ENCODE results near the gene STPG2.
"Not testable (repeated sequence)": the region's sequence is repeated elsewhere in the genome, so short reads cannot be mapped to it uniquely, and the experiment has no call there.

The STPG2 gene

DNA sequence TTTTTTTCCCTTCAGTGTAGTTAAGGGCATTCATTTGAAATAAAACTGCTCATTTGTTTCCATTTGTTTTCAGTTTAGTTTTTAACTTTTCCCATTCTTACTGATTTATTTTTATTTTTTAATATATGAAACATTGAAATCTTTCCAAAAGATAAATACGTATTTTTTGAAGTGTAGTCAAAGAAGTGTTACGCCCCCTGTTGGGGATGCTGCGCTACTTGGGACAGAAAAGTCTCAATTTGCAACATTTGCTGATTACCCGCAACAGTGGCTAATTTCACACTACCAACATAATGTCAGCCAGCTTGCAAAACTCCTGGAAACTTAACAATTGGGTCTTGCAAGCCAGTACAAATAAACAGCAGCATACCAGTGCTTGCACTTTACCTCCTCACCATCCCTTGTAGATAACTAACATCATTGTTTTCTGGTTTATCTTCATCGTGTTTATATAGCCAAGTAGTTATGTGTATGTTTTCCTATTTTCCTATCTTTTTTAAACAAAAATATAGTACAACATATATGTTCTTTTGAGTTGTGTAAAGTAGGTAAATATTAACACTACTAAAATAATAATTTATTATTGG is 158.6 kb downstream of the STPG2 start:
- in situ Hi-C loops (cut with MboI; ENCODE audit: low pct_unique_long_range_greater_than_20kb, low sequenced_read_pairs), result no loop called here
- DNase-seq, result no peak

DNA sequence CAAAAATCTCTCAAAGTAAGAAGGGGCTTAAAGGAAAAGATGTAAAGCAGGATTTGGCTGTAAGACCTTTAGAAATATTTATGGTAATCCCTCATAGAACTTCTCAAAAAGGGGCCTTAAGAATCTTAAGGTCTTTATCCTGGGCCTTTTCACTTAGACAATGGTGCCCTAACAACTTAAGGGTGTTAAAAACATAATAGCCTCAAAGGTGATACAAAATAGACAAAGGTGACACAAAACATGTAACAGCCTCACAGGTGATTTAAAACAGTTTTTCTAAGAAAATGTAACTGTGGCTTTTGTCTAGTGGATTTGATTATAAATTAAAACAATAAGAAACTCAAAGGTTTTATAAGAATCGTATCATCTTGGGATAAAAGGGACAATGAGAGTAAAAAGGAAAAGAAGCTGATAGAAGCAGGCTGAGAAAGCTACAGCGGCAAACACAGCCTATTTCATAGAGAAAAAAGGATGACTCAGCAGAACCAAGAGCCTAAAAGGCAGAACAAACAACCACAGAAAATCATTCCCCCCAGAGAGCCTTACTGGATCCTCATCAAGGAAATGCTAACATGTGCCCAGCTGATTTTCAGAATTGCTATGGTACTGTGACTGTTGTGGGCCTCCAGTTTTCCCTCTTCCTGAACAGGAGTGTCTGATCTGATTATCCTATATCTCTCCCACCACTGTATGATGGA is 164.3 kb downstream of the STPG2 start:
- DNase-seq, result no peak
- in situ Hi-C loops (cut with MboI; ENCODE audit: low pct_unique_long_range_greater_than_20kb, low sequenced_read_pairs), result no loop called here

DNA sequence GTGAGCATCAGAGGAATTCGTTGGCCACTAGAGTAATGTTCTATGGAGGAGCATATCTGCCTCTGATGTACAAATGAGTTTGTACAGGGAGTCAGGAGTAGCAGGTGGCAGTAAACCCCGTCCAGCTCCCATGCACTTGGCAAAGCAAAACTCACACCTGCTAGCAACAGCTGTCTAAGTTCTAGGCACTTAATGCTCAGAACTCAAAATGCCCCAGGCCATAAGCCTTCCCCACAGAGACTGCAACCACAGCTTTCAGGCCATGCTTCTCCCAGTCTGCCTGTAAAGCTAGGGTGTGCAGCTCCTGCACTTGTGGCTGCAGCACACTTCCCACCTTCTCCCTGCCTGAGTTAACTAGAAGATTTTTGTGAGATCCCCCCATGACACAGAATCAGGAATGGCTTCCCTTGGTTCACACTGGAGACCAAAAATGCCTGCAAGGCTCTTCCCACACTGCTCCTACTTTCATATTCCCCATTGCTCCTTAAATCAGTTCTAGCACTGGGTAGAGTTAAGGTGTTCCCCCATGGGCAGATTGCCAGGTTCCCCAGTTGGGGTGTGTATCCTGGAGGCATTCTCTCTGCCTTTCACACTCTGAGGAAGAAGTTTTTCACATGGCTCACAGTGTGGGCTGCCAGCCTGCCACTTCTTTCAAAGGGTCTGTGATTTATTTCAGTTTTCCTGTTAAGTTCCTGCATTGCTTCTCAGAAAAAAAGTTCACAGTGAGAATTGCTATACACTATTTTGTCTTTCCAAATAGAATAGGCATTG is 189.9 kb downstream of the STPG2 start:
- DNase-seq, result no peak
- in situ Hi-C loops (cut with MboI; ENCODE audit: low pct_unique_long_range_greater_than_20kb, low sequenced_read_pairs), result no loop called here

DNA sequence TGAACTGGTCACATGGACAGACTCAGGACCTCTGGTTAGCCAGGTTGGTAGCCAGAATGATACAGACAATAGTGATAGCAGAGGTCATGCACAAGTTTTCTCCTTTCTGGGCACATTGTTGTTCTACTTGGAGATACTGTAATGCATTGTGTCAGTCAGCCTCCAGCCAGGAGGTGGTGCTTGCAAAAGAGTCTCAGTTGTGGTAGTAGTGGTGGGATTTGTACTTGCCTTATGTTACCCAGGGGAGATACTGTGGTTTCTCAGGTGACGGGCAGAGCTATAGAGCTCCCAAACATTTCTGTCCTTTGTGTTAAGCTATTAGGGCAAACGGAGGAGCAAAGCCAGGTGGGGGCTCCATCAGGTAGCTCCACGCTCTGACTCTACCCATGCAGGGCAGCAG is 190.5 kb downstream of the STPG2 start:
- in situ Hi-C loops (cut with MboI; ENCODE audit: low pct_unique_long_range_greater_than_20kb, low sequenced_read_pairs), result no loop called here
- DNase-seq, result no peak

DNA sequence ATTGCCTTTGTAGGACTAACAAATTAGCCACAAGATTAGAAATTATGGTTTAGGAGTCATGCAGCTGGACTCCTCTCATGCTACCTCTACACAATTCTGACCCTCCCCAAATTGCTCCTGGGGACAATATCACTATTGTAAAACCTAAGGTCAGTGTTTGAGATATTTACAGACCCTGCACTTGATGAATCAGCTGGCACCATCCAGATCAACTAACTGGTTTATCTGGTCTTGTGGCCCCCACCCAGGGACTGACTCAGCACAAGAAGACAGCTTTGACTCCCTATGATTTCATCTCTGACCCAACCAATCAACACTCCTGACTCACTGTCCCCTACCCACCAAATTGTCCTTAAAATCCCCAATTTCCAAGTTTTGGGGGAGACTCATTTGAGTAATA is 192.4 kb downstream of the STPG2 start:
- in situ Hi-C loops (cut with MboI; ENCODE audit: low pct_unique_long_range_greater_than_20kb, low sequenced_read_pairs), result no loop called here
- DNase-seq, result no peak

DNA sequence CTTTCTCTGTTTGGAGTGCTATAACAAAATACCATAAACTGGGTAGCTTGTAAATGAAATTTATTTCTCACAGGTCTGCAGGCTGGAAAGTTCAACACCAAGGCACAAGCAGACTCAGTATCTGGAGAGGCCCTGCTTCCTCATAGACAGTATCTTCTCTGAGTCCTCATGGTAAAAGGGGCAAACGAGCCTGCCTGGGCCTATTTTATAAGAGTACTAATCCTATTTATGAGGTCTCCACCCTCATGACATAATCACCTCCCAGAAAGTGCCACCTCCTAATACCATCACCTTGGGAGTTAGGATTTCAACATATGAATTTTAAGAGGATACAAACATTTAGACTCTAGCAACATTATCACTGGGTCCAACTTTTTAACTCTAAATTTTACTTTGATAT is 200.3 kb downstream of the STPG2 start:
- in situ Hi-C loops (cut with MboI; ENCODE audit: low pct_unique_long_range_greater_than_20kb, low sequenced_read_pairs), result no loop called here
- DNase-seq, result no peak

DNA sequence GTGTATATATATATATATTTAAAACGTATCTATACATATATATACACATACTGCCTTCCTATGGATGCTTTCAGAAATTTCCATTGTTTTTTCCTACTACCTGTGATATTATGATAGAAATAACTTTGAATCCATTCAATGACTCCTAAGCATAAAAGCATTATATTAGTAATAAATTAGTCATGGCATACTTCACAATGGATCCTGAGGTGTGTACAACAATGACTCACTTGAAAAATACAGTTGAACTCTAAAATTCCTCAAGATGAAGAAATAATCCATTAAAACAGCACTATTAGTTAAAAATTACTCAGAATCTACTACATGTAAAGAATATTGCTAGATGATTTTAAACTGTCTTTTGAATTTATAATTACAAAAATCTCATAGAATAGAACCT is 201.1 kb downstream of the STPG2 start:
- in situ Hi-C loops (cut with MboI; ENCODE audit: low pct_unique_long_range_greater_than_20kb, low sequenced_read_pairs), result no loop called here
- DNase-seq, result no peak

DNA sequence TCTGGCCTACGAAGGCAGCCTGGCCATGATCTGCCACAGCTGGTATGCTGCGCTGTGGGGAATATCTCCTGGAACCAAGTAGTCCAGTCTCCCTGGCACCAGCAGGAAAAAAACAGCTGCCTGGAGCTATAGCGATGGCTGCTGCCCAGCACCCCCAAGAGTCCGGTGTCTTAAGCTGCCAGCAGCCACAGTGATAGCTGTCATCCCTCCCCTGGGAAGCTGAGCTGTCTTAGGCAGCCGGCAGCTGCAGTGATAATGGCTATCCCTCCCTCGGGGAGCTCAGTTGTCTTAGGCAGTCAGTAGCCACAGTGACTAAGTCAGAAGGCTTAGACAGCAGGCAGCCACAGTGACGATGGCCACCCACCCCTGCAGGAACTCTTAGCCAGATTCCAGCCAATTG is 205.1 kb downstream of the STPG2 start:
- DNase-seq, result no peak
- in situ Hi-C loops (cut with MboI; ENCODE audit: low pct_unique_long_range_greater_than_20kb, low sequenced_read_pairs), result no loop called here

DNA sequence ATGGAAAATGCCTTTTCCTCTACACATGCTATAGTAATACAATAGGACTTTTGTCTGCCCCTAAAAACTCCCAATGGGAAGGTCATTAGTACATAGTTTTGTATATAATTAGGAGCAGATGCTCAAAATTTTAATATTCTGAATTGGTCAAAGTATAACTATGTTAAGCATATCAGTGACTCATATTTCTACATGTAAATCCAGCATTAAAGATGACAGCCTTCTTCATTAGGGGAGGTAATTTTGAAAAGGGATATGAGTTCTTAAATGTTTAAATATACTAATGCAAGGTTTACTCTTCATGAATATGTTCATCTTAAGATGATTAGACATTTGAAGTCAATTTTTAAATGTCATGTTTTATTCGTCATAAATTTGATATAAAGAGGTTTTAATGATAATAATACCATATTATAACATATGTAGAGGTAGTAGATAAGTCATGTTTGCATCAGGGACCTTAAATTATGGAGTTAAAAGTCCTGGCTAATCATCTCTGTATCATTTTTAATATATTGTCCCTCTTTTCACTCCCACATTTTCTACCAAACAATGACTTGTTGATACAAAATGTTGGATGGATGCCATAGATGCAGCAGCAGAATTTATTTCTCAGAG is 218.8 kb downstream of the STPG2 start:
- no peak for DNase-seq
- in situ Hi-C loops (cut with MboI; ENCODE audit: low pct_unique_long_range_greater_than_20kb, low sequenced_read_pairs), result no loop called here

DNA sequence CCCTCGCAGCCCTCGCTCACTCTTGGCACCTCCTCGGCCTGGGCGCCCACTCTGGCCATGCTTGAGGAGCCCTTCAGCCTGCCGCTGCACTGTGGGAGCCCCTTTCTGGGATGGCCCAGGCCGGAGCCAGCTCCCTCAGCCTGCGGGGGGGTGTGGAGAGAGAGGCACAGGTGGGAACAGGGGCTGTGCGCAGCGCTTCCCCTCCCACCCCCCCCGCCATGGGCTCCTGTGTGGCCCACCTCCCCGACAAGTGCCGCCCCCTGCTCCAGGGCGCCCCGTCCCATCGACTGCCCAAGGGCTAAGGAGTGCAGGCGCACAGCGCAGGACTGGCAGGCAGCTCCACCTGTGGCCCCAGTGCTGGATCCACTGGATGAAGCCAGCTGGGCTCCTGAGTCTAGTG is 220.2 kb downstream of the STPG2 start:
- DNase-seq, result no peak
- in situ Hi-C loops (cut with MboI; ENCODE audit: low pct_unique_long_range_greater_than_20kb, low sequenced_read_pairs), result no loop called here

DNA sequence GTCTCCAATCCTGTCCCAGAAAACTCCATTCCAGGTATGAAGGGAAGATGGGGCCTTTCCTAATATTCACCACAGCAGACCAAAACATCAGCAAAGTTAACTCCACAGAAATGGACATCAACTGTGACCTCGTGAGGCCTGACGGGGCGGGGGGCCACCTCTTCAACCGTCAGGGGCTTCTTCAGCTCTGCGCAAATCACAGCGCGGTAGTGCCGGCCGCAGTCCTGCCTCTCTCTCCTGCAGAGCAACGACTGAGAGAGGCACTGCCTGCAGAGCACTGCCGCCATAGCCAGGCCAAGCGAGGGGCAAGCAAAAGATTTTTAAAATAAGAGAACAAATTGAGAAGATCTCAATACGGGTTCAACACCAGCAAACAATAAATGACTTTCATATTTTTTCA is 226.2 kb downstream of the STPG2 start:
- no peak for DNase-seq
- in situ Hi-C loops (cut with MboI; ENCODE audit: low pct_unique_long_range_greater_than_20kb, low sequenced_read_pairs), result no loop called here

DNA sequence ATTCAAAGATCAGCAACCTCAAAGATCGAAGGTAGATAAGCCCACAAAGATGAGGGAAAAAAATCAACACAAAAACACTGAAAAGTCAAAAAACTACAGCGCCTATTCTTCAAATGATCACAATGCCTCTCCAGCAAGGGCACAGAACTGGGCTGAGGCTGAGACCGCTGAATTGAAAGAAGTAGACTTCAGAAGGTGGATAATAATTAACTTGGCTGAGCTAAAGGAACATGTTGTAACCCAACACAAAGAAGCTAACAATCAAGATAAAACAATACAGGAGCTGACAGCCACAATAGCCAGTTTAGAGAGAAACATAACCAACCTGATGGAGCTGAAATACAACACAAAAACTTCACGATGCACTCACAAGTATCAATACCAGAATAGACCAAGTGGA is 231.1 kb downstream of the STPG2 start:
- no peak for DNase-seq
- in situ Hi-C loops (cut with MboI; ENCODE audit: low pct_unique_long_range_greater_than_20kb, low sequenced_read_pairs), result no loop called here

DNA sequence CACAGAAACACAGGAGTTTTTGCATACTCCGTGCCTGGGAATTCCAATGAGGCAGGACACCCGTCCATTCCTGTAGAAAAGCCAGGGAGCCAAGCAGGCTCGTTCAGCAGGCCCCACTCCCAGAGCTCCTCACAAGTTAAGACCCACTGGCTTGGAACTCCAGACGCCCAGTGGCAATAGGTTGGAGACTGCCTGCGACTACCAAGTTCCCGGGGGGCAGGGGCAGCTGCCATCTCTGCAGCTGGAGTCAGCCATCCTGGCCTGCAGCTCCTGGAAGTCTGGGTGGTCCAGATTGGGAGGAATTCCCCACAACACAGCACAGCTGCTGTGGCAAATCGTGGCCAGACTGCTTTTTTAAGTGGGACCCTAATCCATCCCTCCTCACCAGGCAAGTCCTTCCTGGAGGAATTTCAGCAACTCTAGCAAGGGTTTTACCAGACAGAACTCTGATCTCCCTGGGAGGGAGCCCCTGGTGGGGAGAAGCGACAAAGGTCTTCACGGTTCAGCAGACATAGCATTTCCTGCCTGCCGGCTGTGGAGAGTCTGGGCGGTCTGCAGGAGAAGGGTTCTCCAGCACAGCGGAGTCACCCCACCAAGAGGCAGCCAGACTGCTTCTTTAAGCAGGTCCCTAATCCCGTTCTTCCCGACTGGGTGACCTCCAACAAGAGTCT is 231.9 kb downstream of the STPG2 start:
- no peak for DNase-seq
- in situ Hi-C loops (cut with MboI; ENCODE audit: low pct_unique_long_range_greater_than_20kb, low sequenced_read_pairs), result no loop called here

DNA sequence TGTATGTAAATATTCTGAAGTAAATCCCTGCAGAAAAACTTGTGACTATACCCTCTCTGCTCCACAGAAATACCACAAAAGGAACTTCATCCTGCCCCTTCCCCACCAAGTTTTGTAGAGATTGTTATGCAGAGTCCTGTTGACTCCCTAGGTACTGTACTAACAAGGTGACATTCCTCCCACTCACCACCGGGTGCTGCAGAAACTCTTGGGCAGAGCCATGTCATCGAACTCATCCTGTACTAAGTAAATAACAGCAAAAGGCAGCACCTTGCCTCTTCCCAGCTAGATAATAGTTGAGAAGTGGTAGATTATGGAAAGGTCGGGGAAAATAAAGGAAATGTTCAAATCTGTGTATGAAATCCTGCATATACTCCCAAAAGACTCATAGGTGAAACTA is 233.3 kb downstream of the STPG2 start:
- in situ Hi-C loops (cut with MboI; ENCODE audit: low pct_unique_long_range_greater_than_20kb, low sequenced_read_pairs), result no loop called here
- no peak for DNase-seq

DNA sequence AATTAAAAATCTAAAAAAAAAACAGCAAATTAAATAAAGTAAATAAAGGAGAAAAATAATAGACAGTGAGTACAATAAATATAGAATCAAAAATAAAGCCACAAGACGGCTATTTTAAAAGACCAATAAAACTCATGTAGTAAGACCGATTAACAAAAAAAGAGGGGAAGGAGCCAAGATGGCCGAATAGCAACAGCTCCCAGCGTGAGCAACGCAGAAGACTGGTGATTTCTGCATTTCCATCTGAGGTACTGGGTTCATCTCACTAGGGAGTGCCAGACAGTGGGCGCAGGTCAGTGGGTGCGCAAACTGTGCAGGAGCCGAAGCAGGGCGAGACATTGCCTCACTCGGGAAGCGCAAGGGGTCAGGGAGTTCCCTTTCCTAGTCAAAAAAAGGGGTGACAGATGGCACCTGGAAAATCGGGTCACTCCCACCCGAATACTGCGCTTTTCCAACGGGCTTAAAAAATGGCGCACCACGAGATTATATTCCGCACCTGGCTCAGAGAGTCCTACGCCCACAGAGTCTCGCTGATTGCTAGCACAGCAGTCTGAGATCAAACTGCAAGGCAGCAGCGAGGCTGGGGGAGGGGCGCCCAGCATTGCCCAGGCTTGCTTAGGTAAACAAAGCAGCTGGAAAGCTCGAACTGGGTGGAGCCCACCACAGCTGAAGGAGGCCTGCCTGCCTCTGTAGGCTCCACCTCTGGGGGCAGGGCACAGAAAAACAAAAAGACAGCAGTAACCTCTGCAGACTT is 239.7 kb downstream of the STPG2 start:
- DNase-seq; in situ Hi-C loops (cut with MboI; ENCODE audit: low pct_unique_long_range_greater_than_20kb, low sequenced_read_pairs): not testable (repeated sequence)

DNA sequence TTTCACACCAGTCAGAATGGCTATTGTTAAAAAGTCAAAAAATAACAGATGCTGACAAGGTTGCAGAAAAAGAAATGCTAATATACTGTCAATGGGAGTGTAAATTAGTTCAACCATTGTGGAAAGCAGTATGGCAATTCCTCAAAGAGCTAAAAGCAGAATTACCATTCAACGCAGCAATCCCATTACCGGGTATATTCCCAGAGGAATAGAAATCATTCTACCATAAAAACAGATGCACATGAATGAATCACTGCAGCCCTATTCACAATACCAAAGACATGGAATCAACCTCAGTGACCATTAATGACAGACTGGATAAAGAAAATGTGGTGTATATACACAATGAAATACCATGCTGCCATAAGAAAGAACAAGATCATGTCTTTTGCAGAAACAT is 243.0 kb downstream of the STPG2 start:
- DNase-seq, result no peak
- in situ Hi-C loops (cut with MboI; ENCODE audit: low pct_unique_long_range_greater_than_20kb, low sequenced_read_pairs), result no loop called here

DNA sequence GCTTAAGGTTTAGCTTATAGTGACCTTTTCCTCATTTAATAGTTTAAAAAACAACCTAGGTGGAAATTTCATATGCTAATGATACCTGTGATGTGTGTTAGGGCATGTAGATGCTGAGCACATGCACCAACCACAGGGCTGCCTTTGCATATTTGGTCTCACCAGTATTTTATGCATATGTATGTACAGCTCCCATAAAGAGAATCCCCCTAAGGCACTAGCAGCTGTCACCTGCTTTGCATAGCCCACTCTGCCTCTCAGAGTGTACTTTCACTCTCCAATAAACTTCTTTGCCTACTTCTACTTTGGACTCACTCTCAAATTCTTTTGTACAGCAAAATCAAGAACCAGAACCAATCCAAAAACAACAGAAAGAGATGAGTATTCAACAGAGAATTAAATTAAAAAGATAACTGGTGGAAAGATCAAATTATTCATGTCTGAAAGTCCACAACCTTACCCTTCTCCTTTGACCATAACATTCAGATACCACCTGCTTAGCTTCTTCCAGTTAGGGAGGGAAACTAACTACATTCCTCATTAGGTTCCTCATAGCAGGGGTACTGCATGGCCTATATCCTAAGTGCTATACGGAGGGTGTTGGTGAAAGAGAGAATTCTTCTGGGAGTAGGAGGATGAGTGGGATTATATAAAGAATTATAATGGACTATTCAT is 250.5 kb downstream of the STPG2 start:
- in situ Hi-C loops (cut with MboI; ENCODE audit: low pct_unique_long_range_greater_than_20kb, low sequenced_read_pairs), result no loop called here
- no peak for DNase-seq

DNA sequence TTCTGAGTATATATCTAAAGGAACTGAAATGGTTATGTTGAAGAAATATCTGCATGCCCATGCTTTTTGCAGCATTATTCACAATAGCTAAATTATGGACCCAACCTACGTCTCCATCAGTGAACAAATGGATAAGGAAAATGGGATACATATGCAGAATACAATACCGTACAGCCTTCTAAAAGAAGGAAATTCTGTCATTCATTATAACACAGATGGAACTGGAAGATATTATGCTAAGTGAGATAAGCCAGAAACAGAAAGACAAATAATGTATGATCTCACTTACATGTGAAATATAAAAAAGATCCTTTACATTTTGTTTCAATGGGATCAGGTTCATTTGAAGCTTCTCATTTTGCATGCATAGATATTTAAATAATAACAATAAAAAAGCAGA is 263.3 kb downstream of the STPG2 start:
- no peak for DNase-seq
- in situ Hi-C loops (cut with MboI; ENCODE audit: low pct_unique_long_range_greater_than_20kb, low sequenced_read_pairs), result no loop called here

DNA sequence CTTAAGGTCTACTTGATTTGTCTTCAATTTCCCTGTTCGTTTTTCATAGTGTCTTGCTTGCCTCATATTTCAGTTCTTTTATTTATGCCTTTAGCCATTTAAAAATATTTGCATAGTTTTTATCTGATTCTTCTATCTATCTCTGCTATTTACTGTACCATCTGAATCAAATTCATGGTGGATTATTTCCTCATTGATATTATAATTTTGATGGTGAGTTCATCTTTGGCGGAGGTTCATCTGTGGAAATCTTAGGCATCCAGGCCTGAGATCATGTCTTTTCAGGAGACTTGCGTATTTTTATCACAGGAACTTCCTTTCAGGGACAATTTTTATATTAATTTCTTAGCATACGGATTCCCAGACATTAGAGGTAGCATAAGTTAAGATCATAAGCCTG is 275.2 kb downstream of the STPG2 start:
- in situ Hi-C loops (cut with MboI; ENCODE audit: low pct_unique_long_range_greater_than_20kb, low sequenced_read_pairs), result no loop called here

More for the DNA sequence above, 275.2 kb downstream of the STPG2 start:
- DNase-seq, result no peak

Data from KBM-7 (cell line).